ENCODE data around the gene IL1RN. TPM values are rescaled to one million over a fixed set of nuclear protein-coding genes. Genes with fewer than 3 reads are reported as not detected.
"Not testable (repeated sequence)": the region's sequence is repeated elsewhere in the genome, so short reads cannot be mapped to it uniquely, and the experiment has no call there.

IL1RN gene
- total RNA-seq, 1 donor from 2014 or later: 0.29 TPM

GRCh38 chr2:113092864-113093612, 34.4 kb upstream of the IL1RN start:
- no peak for DNase-seq (ENCODE audit: low read depth)
- H3K4me3 ChIP-seq (ENCODE audit: low read depth, low read length): no peak overlapping the region
- no peak for TF ChIP-seq CTCF (conservative IDR thresholded peaks at IDR 0.05; ENCODE audit: low read depth, low read length)

GRCh38 chr2:113093613-113093977, 33.8 kb upstream of the IL1RN start:
- no peak for TF ChIP-seq CTCF (conservative IDR thresholded peaks at IDR 0.05; ENCODE audit: low read depth, low read length)
- DNase-seq (ENCODE audit: low read depth): no peak
- H3K4me3 ChIP-seq (ENCODE audit: low read depth, low read length): no peak overlapping the region

GRCh38 chr2:113096306-113096705, 31.1 kb upstream of the IL1RN start:
- H3K4me3 ChIP-seq (ENCODE audit: low read depth, low read length); DNase-seq (ENCODE audit: low read depth): not testable (repeated sequence)

- DNase-seq (ENCODE audit: low read depth); H3K4me3 ChIP-seq (ENCODE audit: low read depth, low read length): not testable (repeated sequence)
These were observed 30.4 kb upstream of the IL1RN start for GRCh38 chr2:113096842-113097618.

- no peak for DNase-seq (ENCODE audit: low read depth)
- no peak overlapping the region for H3K4me3 ChIP-seq (ENCODE audit: low read depth, low read length)
- TF ChIP-seq CTCF (conservative IDR thresholded peaks at IDR 0.05; ENCODE audit: low read depth, low read length): no peak
These were observed 29.4 kb upstream of the IL1RN start for GRCh38 chr2:113098041-113098440.

GRCh38 chr2:113098532-113098931, 28.9 kb upstream of the IL1RN start:
- no peak for DNase-seq (ENCODE audit: low read depth)
- H3K4me3 ChIP-seq (ENCODE audit: low read depth, low read length): no peak overlapping the region
- no peak for TF ChIP-seq CTCF (conservative IDR thresholded peaks at IDR 0.05; ENCODE audit: low read depth, low read length)

- DNase-seq (ENCODE audit: low read depth): no peak
- TF ChIP-seq CTCF (conservative IDR thresholded peaks at IDR 0.05; ENCODE audit: low read depth, low read length): no peak
- H3K4me3 ChIP-seq (ENCODE audit: low read depth, low read length): no peak overlapping the region
These were observed 25.3 kb upstream of the IL1RN start for GRCh38 chr2:113102133-113102532.

GRCh38 chr2:113103277-113103676, 24.1 kb upstream of the IL1RN start:
- no peak for DNase-seq (ENCODE audit: low read depth)
- no peak overlapping the region for H3K4me3 ChIP-seq (ENCODE audit: low read depth, low read length)
- no peak for TF ChIP-seq CTCF (conservative IDR thresholded peaks at IDR 0.05; ENCODE audit: low read depth, low read length)

Data from epithelial cell of proximal tubule (primary cell).